Thyroid gland (tissue), 4 donors: ENCODE measurements around the gene ULK2. TPM values are rescaled to one million over a fixed set of nuclear protein-coding genes. Genes with fewer than 3 reads are reported as not detected.
"Not testable (repeated sequence)": the region's sequence is repeated elsewhere in the genome, so short reads cannot be mapped to it uniquely, and the experiment has no call there.

Source experiments
- DNase-seq, 2 donors: peaks; one replicate each; pipeline ENCODE4 v3.0.0-alpha.2; 2019
- H3K27ac ChIP-seq, 3 donors: fragments of 200-600 bp; sonication (generic); 1 replicate in 2 of 3; 2 replicates in 1 of 3; pipeline ENCODE4 v1.5.1; 2016 to 2019; ENCODE audit warnings: mild to moderate bottlenecking in 1 of 3, moderate library complexity in 1 of 3
- H3K27me3 ChIP-seq: fragments of 200-600 bp; sonication (generic); one replicate; pipeline ENCODE4 v1.5.1; 2019
- H3K36me3 ChIP-seq, 2 donors: fragments of 200-600 bp; sonication (generic); one replicate each; pipeline ENCODE4 v1.5.1; 2016 to 2019
- H3K4me1 ChIP-seq, 2 donors: fragments of 200-600 bp; sonication (generic); one replicate each; pipeline ENCODE4 v1.5.1; 2017 to 2019
- H3K4me3 ChIP-seq, 3 donors: fragments of 200-600 bp; sonication (generic); replicated peaks in 1 of 3; 1 replicate in 2 of 3; 2 replicates in 1 of 3; pipeline ENCODE4 v1.5.1; 2016; ENCODE audit warnings: mild to moderate bottlenecking in 1 of 3
- H3K9me3 ChIP-seq: fragments of 200-600 bp; sonication (generic); one replicate; pipeline ENCODE4 v1.5.1; 2017
- POLR2A ChIP-seq, 2 donors: fragments of 450-650 bp; IDR thresholded peaks; one replicate each; pipeline ENCODE4 v1.6.1; 2017; ENCODE audit warnings: antibody characterized with exemption in 2 of 2, mild to moderate bottlenecking in 2 of 2, moderate library complexity in 1 of 2
- WGBS, 2 donors: methylation state at CpG; one replicate each; pipeline ENCODE4 v1.1.5; 2017; 5-methylcytosine and 5-hydroxymethylcytosine counted together
- intact Hi-C: fragments of 100-400 bp; cut with DNase I; formaldehyde crosslinking; loops from one replicate; pipeline ENCODE4 v1.15.1; 2023
- total RNA-seq, 4 donors: library from RNA; depleted of rRNA; stranded (reverse); fragments of >200 nt; gene quantifications; one replicate each; pipeline ENCODE4 v1.2.3, GENCODE V29; 2016
- TF ChIP-seq, protein P1 (sequence below), 6 experiments: fragments of 200-600 bp in 3 of 6; fragments of 450-650 bp in 3 of 6; sonication (generic) in 3 of 6; IDR thresholded peaks; one replicate each; pipeline ENCODE4 v1.5.1; 2016 to 2019; ENCODE audit warnings: antibody characterized with exemption in 6 of 6, mild to moderate bottlenecking in 2 of 6, inconsistent platforms in 1 of 6, moderate library complexity in 1 of 6

ULK2 gene
- total RNA-seq, 4 donors from 2014 or later = 15.8 to 22.6 (median 16.8) TPM

DNA sequence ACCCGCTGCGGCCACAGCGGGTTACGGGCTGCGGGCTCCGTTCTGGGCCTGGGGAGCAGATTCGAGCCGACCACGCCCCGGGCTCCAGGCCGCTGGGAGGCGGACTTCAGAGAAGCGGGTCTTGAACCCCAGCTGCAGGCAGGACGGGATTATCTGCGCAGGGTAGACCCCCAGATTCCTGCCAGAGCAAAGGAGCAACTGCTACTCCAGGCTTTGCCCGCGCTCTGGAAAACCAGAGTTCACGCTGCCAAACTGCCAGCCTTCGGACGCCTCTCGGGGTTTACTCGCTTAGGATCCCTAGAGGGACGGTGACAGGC, 301 bp upstream of the ULK2 start:
- H3K27ac ChIP-seq = peak overlapping the region in 2 of 3 donors; percentile 68 to 75
- intact Hi-C loops = no loop called here
- no peaks in the 10 kb centered on the region for H3K9me3 ChIP-seq
- DNase-seq = no peak
- no peaks in the 10 kb centered on the region for H3K27me3 ChIP-seq
- 62 to 96% methylated on average over 5 to 10 of the region's 23 CpGs for WGBS, 2 donors
- no peaks in the 10 kb centered on the region for H3K36me3 ChIP-seq
- TF ChIP-seq POLR2A (IDR thresholded peaks at IDR 0.05) = no peak
- TF ChIP-seq, protein P1, sequence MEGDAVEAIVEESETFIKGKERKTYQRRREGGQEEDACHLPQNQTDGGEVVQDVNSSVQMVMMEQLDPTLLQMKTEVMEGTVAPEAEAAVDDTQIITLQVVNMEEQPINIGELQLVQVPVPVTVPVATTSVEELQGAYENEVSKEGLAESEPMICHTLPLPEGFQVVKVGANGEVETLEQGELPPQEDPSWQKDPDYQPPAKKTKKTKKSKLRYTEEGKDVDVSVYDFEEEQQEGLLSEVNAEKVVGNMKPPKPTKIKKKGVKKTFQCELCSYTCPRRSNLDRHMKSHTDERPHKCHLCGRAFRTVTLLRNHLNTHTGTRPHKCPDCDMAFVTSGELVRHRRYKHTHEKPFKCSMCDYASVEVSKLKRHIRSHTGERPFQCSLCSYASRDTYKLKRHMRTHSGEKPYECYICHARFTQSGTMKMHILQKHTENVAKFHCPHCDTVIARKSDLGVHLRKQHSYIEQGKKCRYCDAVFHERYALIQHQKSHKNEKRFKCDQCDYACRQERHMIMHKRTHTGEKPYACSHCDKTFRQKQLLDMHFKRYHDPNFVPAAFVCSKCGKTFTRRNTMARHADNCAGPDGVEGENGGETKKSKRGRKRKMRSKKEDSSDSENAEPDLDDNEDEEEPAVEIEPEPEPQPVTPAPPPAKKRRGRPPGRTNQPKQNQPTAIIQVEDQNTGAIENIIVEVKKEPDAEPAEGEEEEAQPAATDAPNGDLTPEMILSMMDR (IDR thresholded peaks at IDR 0.05) = no peak
- peaks cover 3 to 6% of the 10 kb centered on the region in 2 donors for H3K4me1 ChIP-seq
- H3K4me3 ChIP-seq = peak overlapping the region in 2 of 3 donors; percentile 39 to 77

- DNase-seq = peak; percentile 79
- TF ChIP-seq, protein P1 (IDR thresholded peaks at IDR 0.05) = peak in 3 of 6 experiments; percentile 17 to 32 (median 22)
- peak in 1 of 2 donors; percentile 52 for TF ChIP-seq POLR2A (IDR thresholded peaks at IDR 0.05)
- intact Hi-C loops = no loop called here
- Histone ChIP-seq H3K27ac (peak overlapping the region; percentile 68 to 75 (median 75)), H3K4me3 (peak overlapping the region; percentile 39 to 85 (median 77)), H3K36me3 (no peaks in the 10 kb centered on the region), H3K27me3 (no peaks in the 10 kb centered on the region), H3K9me3 (no peaks in the 10 kb centered on the region), H3K4me1 (peaks cover 3 to 6% of the 10 kb centered on the region in 2 donors)
- no CpG with 5 or more reads among the region's 27 CpGs for WGBS, 2 donors
These were observed 732 bp downstream of the ULK2 start for GRCh38 chr17:19867079-19867328.

DNA sequence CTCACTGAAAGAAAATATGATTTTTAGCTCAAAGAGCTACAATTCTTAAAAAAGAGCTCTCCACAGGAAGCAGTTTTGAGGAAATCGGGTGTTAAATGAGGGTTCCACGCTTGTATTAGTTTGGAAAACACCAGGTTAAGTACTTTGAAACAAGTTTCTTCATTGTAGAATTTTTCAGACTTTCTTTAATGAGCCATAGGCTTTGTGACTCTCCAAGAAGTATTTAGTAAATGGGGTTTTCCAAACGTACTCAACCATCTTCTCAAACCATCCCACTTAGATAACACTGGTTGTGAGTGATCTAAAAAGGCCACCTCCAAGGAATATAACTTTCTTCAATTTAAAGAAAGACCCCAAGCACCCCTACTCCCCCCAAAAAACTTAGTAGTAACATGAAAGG, 2.7 kb downstream of the ULK2 start:
- H3K4me3 ChIP-seq = no peak overlapping the region
- no peak for TF ChIP-seq POLR2A (IDR thresholded peaks at IDR 0.05)
- TF ChIP-seq, protein P1 (IDR thresholded peaks at IDR 0.05) = no peak
- no peaks in the 10 kb centered on the region for H3K9me3 ChIP-seq
- peaks cover 3 to 6% of the 10 kb centered on the region in 2 donors for H3K4me1 ChIP-seq
- no peak overlapping the region for H3K27ac ChIP-seq
- H3K27me3 ChIP-seq = no peaks in the 10 kb centered on the region
- intact Hi-C loops = no loop called here
- DNase-seq = no peak
- peaks cover 0 to 3% of the 10 kb centered on the region in 2 donors for H3K36me3 ChIP-seq
- 91 to 92% methylated on average over 3 of the region's 3 CpGs for WGBS, 2 donors

GRCh38 chr17:19860647-19861177, 7.0 kb downstream of the ULK2 start:
- intact Hi-C loops, DNase-seq, H3K27me3 ChIP-seq, H3K27ac ChIP-seq, H3K36me3 ChIP-seq, H3K4me1 ChIP-seq, H3K4me3 ChIP-seq, H3K9me3 ChIP-seq: not testable (repeated sequence)
- 91 to 94% methylated on average over 9 of the region's 9 CpGs for WGBS, 2 donors

GRCh38 chr17:19857640-19858039, 10.1 kb downstream of the ULK2 start:
- 70 to 76% methylated on average over 2 of the region's 2 CpGs for WGBS, 2 donors
- no peak for DNase-seq
- H3K27me3 ChIP-seq = no peaks in the 10 kb centered on the region
- H3K4me1 ChIP-seq = no peaks in the 10 kb centered on the region
- no peaks in the 10 kb centered on the region for H3K9me3 ChIP-seq
- intact Hi-C loops = no loop called here
- no peak for TF ChIP-seq POLR2A (IDR thresholded peaks at IDR 0.05)
- TF ChIP-seq, protein P1 (IDR thresholded peaks at IDR 0.05) = no peak
- H3K27ac ChIP-seq = no peak overlapping the region
- H3K4me3 ChIP-seq = no peak overlapping the region
- H3K36me3 ChIP-seq = peaks cover 0 to 3% of the 10 kb centered on the region in 2 donors

DNA sequence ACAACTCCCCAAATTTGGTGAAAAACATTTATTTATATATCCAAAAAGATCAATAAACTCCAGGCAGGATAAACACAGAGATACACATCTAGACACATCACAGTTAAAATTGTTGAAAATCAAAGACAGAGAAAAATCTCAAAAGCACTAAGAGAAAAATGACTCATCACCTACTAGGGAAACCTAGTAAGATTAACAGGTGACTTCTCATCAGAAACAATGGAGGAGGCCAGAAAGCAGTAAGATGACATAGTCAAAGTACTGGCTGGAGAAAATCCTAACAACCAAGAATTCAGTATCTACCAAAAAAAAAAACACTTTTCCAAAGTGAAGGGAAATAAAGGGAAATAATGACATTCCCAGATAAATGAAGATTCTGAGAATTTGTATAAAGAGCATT, 33.8 kb downstream of the ULK2 start:
- peaks cover 0 to 5% of the 10 kb centered on the region in 2 donors for H3K36me3 ChIP-seq
- H3K4me1 ChIP-seq = no peaks in the 10 kb centered on the region
- DNase-seq = no peak
- no peaks in the 10 kb centered on the region for H3K9me3 ChIP-seq
- TF ChIP-seq, protein P1 (IDR thresholded peaks at IDR 0.05) = no peak
- no peak for TF ChIP-seq POLR2A (IDR thresholded peaks at IDR 0.05)
- H3K27ac ChIP-seq = no peak overlapping the region
- no peak overlapping the region for H3K4me3 ChIP-seq
- no peaks in the 10 kb centered on the region for H3K27me3 ChIP-seq
- intact Hi-C loops = no loop called here
